CD4-positive, alpha-beta T cell treated with Interleukin-4 for 1 hour (primary cell): ENCODE data around the gene TBX2.

ENCODE experiments used
- DNase-seq, 2 donors: peaks; one replicate each; pipeline ENCODE4 v3.0.0-alpha.2; 2020 to 2022

TBX2 gene

DNA sequence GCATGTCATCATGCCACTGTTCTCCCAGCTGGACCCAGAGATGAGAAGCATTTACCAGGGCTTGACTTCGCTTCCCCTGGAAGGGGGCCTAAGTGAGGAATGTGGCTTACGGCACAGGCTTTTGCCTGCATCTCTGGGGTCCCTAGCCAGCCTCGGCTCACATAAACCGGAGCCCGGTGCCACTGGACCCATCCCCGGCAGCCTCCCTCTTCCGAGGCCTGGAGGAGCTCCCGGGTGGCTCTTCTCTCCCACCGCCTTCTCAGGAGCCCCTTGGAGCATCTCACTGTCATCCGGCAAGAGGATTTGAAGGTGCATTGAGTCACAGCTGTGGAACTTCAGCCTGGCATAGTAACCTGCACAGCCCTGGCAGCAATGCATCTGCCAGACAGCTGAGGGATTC is 29.9 kb upstream of the TBX2 start:
- DNase-seq, result no peak

DNA sequence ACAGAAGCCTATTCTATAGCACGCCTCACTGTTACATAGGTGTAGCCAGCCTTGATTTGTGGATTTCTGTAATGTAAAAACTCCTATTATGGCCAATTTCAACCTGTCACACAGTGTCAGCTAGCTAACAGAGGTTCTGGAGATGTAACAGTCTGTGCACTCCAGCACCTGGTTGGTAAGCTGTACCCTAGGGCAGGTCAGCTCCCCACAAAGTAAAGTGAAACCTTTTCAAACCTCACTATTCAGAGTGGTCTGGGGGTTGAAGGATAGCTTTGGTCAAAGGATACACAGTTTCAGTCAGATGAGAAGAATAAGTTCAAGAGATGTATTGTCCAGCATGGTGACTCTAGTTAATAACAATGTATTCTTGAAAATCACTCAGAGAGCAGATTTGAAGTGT is 28.5 kb upstream of the TBX2 start:
- no peak for DNase-seq

DNA sequence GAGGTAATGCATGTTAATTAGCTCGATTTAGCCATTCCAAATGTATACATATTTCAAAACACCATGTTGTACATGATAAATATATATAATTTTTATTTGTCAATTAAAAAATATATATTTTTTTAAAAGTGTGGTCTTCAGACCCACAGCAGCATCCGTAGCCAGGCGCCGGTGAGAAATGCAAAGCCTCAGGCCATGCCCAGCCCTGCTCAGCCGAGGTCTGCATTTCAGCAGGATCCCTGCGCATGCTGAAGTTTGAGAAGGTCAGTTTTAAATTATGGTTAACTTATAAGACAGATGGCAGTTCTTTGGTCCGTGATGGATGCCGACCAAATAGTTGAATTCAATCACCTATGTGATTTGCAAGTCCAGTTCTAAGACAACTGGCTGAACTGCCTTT is 28.0 kb upstream of the TBX2 start:
- DNase-seq, result no peak

DNA sequence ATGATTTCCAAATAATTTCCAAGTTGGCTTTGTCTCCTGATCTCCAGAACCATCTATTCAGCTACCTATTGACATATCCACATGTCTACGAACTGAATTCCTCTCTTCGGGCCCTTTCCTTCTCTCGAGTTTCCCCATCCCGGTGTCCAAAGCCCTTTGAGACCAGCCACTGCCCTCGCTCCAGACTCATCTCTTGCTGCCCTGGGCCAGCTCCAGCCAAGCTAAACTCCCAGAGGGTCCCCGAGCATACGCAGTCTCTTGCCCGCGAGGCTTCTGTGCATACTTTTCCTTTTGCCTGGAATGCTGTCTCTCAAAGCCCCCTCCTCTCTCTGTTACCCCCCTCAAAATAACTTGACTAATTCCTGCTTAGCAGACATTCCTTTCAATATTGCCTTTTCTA is 27.2 kb upstream of the TBX2 start:
- DNase-seq, result no peak

DNA sequence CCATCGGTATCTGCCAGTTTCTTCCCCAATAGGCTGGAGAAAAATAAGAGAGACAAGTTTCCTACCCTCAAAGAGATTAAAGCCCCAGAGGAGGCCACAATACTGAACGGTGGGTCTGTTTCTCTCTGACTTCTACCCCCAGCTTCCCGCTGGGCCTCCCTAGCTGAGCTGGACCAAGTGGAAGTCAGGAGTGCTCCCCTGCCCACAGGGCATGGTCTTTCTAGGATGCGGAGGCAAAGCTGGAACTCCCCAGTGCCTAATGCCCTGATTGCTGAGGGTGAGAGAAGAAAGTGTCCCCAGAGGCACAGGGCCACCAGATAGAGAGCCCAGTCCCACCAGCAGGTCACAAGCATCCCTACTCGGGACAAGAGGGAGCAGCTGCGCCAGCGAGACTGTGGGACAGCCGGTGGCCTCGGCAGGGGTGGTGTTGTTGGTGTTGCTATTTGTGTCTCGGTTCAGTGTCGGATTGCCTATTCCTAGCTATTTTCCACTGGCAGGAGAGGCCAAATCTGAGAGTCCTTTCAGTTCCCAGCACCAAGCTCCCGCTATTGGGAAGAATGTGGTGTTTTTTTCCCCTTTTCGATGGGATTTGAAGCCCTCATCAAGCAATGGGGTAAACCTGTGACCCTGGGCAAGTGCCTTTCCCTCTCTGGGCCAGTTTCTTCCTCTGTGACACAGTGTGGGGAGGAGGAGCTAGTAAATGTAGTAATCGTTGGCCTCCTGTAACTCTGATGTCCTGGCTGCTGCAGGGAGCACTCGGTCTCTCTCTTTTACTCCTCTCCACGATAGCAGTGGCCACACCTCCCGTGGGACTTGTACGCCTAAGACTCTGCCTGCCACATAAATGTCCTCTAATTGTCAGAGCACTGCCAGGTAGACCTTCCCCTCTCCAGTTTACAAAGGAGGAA is 22.5 kb upstream of the TBX2 start:
- DNase-seq, result no peak

DNA sequence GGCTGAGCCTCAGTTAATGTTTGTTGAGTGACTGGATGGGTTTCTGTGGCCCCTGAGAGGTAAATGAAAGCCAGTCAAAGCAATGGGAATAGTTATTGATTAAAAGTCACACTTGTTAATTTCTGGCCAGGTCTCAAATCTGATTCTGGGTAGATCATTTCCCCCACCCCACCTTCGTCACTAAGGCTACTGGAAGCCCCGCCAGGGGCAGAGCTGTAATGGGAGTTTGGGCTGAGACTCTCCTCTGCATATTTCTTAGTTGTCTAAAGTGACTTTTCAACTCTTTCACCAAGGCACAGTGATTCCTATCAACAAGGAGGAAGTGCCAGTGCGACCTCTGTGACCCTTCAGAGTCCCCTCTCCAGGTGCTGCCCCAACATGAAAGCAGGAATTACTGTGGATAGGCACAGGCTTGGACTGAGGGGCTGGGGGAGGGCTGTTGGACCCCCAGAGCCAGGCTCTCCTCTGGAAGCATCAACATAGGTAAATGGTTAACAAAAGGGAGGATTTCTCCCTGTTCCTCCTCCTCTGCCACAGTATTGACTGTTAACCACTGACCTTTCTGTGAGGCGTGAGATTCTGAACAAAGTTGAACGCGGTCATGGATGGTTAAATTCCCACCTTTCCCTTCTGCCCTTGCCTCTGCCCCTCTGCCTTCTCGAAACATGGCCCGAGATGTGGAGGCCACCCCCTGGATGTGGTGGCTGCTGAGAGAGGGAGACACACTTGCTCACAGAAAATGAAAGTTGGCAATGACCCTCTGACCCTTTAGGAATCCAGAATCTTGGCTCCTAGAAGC is 20.8 kb upstream of the TBX2 start:
- DNase-seq, result no peak

DNA sequence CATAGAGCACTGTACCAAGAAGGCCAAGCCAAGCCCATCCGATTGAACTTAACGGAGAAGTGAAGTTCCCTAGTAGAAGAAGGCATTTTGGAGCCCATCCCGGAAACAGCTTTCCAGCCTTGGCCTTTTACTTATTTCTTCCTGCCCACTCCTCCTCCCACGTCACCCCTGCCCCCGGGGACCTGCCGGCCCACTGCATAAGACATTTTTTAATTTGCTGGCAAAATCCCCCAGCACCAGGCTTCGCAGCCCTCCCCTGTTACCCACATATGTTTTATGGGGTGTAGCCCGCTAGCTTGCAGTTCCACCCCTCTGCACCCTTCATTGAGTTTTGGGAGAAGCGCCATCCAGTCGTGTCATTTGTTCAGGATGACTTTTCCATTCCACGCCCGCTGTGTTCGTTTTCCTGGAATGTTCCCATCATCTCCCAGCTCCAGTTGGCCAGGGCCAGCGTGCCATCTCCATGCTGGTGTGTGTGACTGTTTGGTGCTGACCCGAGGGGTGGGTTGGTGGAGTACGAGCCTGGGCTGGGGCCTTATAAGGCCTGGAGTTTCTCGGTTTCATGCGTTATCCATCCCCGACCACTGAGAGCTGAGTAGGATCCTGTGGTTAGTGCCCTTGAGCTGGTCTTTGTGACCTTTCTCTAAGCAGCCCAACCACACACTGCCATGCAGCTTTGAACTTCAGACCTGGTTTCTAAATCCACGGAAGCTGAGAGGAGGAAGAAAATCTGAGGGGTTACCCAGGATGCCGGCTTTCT is 20.0 kb upstream of the TBX2 start:
- DNase-seq, result no peak

DNA sequence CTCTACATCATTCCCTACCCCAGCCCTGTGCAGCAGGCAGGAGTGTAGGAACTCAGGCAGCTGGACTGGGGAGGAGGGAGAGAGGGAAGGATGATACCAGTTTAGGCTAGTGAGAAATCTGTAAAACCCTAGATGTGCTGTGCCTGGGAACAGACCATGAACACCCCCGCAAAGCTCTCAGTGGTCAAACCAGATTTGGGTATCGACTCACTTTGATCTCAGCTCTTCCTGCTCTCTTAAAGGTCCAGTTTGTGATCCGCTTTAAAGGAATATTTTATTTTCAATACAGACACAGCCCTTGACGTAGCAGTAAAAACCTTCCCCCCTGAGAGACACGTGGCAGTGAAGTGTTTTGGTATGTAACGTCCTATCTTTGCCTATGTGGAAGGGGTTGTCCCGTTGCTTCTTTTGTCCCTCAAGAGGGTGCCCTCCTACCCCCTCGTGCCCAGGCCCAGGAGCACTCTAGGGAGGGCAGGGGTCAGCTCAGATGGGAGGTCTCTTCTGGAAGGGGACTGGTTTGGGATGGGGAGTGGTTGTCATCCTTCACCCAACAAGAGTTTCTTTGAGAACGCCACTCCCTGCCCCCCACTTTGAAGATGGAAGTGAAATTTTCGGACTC is 19.3 kb upstream of the TBX2 start:
- DNase-seq, result no peak

DNA sequence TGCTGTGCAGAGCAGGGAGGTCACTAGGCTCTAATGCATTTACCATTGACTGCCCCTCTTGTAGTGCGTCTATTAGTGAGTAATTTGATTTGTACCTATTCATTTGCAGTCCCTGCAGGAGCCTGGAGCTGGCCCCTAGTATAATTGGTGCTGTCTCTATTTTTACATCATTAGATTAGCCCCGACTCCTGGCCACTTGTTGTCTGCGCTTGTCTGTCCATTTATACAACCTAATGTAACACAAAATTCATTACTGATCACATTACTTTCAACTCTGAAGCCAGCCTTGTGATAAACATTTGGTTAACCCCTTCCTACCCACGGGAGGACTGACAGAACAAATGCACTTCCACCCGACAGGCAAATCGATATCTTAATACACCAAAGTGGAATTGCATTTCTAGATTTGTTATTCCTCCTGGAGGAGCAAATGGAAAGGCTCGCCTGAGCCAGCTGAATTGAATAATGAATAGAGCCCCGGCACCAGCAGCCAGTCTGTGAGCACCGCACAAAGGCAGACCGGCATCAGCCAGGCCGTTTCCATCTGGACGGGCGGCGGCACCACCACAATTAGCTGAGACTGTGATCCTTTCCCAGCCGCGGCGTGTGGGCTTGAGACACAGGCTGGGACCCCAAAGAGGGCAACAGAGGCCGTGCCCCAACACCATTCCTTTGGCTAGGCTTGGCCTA is 18.7 kb upstream of the TBX2 start:
- no peak for DNase-seq

DNA sequence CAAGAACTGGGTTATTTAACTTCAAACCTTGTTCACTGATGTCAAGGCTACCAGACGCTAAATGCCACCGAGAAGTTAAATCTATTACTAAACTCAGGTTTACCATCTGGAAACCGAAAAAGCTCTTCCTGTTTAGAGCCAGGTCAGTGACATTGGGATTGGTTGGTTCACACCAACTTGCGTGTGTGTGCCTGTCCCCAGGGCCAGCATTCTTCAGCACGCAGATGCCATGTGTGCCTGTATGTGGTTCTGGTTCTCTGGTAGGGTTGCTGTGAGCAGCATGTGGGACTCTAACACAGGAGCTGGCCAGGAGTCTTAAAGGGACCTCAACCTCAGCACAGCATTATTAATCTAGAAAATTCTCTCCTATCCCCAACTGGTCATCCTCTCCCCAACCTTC is 18.1 kb upstream of the TBX2 start:
- no peak for DNase-seq

DNA sequence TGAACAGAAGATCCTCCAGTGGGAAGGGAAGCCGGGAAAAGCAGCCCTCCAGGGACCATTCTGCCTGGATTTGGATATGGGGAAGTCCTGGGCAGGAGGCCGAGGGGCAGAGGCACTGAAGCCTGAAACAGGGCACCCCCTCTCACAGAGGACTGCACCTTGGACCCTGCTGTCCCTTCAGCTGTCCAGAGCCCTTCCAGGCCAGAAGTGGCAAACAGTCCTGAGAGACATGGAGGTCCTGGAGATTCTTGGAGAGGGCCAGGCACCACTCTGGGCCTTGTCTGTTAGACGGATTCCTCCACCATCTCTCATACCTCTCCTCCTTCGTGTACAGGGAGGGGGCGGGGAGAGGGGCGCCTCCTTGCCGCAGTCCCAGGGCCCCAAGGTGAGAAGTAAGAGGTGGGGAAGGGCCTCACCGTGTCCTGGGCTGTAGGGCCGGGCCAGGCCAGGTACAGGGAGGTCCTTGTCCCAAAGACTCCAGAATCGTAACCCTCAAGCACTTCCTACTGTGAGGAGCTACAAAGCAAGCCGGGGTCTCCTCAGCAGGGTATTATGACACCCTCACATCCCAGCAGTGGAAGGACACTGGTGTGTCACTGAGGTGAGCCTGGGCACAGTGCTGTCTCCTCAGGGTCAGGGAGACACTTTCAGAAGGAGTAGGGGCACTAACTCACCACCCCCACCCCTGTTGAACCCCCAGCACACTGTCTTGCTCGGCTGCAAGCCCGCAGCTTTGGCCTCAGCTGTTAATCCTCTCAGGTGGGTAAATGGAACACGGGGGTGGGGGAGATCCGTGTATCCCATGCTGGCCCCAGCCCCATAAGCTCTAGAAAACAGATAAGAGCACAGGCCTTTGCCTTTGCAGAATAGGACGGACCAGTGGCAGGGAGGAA is 16.6 kb upstream of the TBX2 start:
- no peak for DNase-seq

DNA sequence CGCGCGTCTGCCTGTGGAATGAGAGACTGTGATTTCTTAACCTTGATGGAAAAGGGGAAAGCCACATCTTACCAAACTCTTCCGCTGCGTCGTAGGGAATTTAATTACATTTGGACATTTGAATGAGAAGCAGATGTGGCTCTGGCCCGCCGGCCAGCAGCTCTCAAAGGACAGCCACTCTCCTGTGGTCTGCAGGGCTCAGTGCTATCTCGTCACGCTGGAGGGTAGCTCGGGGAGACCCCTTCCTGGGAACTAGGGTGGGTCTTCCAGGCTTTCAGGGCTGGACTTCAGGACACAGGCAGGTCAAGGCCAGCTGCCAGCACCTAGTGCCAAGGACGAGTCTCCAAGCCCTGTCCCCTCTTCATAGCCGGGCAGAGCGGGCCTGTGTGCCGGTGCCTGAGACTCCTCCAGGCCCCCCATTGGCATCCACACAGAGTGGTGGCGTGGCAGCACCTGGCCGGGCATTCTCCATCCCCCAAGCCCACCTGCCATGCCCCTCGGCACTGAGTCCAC is 15.9 kb upstream of the TBX2 start:
- DNase-seq, result no peak

DNA sequence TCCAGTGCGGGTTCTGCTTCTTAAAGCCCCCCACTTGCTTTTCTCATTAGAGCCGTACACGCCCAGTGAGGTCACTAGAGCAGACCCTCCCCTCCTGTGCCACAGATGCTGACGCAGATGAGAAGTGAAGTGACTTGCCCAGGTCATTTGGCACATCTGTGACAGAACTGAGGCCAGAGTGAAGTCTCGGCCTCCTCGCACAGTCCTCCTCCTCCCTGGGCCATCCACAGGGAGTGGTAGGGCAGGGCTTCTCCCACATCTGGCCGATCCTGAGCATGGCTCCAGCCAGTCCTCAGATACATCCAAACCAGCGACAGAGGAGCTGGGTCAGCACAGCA is 15.3 kb upstream of the TBX2 start:
- no peak for DNase-seq

DNA sequence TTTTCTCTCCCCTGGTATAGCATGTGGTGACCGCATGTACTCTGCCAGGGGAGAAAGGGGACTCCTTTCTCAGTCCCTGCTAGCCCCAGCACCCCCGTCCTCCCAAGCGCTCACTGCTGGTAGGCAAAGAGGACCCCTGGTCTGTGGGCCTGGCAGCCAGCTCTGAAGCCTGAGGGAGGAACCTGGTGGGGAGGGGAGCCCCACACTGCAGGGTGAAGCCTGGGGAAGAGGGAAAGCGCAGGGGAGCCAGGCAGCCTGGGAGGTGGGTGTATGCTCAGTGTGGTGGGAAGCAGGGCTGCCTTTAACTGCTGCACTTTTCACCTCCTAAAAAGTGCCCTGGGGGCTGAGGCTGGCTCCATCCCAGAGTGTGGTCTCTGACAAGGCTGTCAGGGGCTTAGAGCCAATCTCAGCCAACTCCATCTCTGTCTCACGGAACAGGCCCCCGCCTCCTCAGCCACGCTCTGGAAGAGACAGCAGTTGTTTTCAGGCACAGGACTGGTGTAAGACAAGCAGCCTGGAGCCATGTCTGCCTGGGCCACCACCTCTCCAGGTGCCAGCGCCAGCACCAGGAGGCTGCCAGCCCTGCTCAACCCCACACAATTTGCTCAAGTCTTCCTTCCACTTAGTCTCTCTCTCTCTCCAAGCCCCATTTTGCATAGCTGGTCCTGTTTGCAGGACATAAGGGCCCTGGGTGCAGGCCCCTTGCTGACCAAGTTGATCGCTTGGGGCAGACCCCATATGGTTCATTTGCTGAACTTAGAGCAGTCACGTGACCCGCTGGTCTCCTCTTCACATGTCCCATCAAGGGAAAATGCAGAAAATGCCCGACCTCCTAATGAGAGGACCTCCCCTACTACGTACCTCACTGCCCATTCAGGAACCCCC is 14.7 kb upstream of the TBX2 start:
- no peak for DNase-seq

DNA sequence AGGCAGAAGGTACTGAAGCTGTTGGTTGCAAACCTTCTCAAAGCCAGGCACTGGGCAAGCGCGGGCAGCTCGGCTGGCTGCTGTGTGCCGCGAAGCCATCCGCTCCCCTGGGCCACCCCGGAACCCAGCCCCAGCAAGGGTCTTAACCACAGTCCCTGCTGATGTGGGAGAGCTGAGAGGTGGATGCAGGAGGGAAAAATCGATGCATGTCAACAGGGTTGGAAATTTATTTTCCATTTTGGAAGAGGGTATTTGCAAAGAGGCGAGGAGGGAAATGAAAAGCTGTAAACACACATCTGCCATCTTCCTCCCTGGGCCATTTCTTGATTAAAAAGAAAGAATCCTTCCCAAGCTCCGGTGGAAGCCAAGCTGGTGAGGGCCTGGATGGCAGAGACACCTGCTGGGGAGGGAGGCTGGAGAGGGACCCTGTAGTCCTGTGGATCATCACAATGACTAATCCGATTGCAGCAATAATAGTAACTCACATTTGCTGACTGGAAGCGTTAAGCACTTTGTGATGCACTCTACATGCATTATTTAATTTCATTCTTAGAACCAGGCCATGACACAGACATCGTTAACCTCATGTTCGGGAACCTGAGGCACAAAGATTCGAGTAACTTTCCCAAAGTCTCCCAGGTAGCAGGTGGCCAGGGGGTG is 13.9 kb upstream of the TBX2 start:
- no peak for DNase-seq

DNA sequence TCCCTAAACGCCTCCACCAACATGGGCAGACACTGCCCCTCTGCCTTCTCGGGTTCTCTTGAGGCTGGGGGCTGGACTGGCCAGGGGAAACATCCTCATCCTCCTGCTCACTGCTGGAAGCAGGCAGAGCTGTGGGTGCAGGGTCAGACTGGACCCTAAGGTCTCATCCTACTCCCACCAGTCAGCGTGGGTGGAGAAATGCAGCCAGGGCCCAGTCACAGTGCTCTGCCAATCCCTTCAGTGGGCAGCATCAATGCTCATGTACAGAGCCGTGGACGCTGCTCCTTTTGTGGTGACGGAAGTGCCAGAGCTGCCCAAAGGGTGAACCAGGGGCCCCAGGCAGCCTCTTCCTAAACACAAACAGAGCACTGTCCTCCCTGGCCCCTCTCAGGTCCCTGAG is 13.4 kb upstream of the TBX2 start:
- no peak for DNase-seq

DNA sequence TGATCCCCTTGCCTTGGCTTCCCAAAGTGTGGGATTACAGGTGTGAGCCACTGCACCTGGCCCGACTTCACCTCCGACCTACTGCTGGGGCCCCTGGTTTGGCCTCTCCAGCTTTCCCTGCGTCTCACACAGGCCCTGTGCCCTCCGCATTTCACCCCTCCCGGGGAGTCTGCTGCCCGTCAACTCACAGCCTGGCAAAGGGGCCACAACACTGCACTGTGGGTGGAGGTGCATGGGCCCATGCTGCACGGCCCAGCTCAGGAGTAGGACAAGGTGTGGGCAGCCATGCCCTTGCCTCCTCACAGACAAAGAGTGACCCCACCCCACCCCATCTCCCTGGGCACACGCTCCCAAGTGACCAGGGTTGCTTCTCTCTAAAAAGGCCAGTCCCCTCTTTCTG is 12.6 kb upstream of the TBX2 start:
- no peak for DNase-seq

DNA sequence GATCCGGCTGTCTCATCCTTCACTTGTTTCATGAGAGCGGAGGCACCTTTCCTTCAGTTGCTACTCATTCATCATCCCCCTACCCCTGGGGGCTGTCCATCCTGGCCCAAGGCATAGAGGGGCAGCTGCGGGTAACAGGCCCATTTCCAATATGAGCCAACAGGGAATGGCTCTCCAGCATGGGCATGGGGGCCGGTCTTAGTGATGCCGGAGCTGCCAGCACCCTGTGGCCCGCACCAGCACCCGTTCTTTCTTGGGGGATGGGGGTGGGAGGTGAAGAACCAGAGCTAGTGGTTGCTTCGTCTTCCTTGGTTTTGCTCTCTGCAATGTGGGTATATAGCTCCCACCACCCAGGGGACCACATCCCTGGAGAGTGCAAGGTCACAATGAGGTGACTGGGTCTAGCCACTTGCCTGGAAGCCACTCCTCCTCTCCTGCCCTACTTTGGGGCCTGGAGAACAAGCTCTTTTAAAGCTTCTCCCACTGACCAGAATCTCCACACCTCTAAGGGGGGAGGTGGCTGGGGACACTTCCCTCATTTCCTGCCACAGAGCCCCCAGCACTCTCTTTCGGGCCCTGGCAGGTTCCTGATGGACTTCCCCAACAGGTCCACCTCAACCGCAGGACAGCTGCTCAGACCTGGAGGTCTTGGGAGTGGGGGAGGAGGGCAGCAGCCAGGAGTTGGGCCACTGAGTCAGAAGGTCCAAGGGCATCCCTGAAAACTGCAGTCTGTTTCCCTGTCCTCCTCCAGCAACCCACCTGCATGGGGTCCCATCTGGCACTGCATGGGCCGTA is 11.9 kb upstream of the TBX2 start:
- DNase-seq, result no peak
